Prostate gland (tissue), 2 donors: ENCODE results near the gene CAMK2D.

Experiments used
- CTCF ChIP-seq, 4 experiments: fragments of 200-600 bp in 2 of 4; fragments of 450-650 bp in 2 of 4; sonication (generic) in 2 of 4; IDR thresholded peaks; 1 replicate in 3 of 4; 2 replicates in 1 of 4; pipeline ENCODE4 v1.5.1; 2016 to 2019; ENCODE audit warnings: antibody characterized with exemption in 4 of 4, mild to moderate bottlenecking in 2 of 4, moderate library complexity in 2 of 4
- POLR2A ChIP-seq: fragments of 450-650 bp; IDR thresholded peaks from one replicate; pipeline ENCODE4 v1.6.1; 2016; ENCODE audit warnings: antibody characterized with exemption, mild to moderate bottlenecking

DNA sequence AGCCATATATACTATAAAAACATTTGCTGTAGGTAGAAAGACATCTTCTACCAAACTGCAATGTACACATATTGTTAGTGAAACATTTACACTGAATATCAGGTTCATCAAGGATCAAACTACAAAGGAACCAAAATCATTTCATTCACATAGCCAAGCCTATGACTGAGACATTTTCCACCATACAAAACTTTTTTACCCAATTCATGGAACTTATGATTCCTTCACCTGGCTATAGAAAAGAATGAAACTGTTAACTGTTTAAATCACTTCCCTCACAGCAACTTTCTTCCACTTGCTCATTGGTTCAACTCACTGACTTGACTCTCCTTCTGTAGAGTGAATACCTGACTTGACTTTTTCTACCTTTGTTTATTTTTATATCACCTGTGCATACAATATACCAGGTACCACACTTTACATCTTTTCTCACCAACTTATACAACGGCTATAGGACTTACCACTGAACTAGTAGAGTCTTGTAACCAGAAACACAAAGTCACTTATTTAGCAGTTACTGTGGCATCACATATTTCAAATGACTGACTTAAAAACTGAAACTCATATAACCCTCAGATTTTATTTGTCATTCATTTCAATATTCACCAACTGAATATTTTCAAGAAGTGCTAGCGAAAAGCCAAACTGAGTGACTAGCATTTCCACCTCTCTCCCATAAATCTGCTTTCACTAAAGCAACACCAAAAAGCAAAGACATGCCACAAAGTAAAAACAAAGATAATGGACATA lies 30.9 kb downstream of the CAMK2D start:
- no peak for TF ChIP-seq CTCF (IDR thresholded peaks at IDR 0.05)
- TF ChIP-seq POLR2A, result no peak
